Gastroesophageal sphincter (tissue), 3 donors: ENCODE results near the gene STK32C.

Source experiments
- EP300 ChIP-seq: sonication (generic); formaldehyde crosslinking; IDR thresholded peaks from one replicate; pipeline ENCODE4 v1.6.1; 2017; ENCODE audit warnings: antibody characterized with exemption, mild to moderate bottlenecking
- TF ChIP-seq, protein P1 (sequence below), 4 experiments: fragments of 200-600 bp in 2 of 4; fragments of 450-650 bp in 2 of 4; sonication (generic) in 1 of 4; IDR thresholded peaks; one replicate each; pipeline ENCODE4 v1.5.1; 2017 to 2019; ENCODE audit warnings: antibody characterized with exemption in 4 of 4, mild to moderate bottlenecking in 2 of 4, moderate library complexity in 2 of 4

DNA sequence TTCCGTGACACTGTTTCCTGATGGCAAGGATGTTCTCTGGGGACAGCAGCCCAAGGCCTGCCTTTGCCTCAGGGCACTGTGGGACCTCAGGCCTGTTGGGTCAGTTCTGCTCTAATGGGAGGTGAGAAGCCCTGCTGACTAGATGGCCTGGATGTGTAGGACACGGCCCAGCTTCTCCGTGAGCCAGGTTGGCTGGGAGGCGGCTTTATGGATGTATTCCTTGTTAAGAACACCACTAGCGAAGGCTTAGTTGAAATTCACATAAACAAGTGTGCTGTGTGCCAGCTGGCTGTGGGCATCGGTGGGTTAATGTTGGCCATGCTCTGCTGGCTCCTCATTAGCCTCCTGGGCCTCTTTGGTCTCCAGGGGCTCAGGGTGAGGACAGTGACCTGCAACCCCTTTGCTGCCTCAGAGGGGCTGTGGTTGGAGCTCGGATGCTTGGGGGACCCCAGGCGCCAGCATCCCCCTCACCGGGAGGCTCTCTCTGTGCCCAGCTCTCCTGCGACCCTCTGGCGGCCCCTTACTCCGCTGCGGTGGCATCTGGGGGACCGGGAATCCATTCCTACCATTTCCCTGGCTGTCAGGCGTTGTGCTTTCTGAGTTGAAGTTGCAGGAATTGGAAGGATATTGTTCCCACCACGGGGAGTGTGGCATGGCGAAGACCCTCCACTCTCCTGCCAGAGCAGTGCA, 143.8 kb downstream of the STK32C start:
- TF ChIP-seq, protein P1, sequence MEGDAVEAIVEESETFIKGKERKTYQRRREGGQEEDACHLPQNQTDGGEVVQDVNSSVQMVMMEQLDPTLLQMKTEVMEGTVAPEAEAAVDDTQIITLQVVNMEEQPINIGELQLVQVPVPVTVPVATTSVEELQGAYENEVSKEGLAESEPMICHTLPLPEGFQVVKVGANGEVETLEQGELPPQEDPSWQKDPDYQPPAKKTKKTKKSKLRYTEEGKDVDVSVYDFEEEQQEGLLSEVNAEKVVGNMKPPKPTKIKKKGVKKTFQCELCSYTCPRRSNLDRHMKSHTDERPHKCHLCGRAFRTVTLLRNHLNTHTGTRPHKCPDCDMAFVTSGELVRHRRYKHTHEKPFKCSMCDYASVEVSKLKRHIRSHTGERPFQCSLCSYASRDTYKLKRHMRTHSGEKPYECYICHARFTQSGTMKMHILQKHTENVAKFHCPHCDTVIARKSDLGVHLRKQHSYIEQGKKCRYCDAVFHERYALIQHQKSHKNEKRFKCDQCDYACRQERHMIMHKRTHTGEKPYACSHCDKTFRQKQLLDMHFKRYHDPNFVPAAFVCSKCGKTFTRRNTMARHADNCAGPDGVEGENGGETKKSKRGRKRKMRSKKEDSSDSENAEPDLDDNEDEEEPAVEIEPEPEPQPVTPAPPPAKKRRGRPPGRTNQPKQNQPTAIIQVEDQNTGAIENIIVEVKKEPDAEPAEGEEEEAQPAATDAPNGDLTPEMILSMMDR (IDR thresholded peaks at IDR 0.05) = no peak
- no peak for TF ChIP-seq EP300
